OCI-LY3 (cell line): ENCODE data around the gene MYO9A.

Source experiments
- CTCF ChIP-seq: fragments of 200-600, 300-600 bp; sonication (generic); IDR thresholded peaks from 2 replicates; pipeline ENCODE4 v1.5.1; 2014; ENCODE audit warnings: antibody characterized with exemption, low read length, low read depth
- EZH2phosphoT487 ChIP-seq: fragments of 200-600 bp; shearing (Covaris generic); IDR thresholded peaks from 2 replicates; pipeline ENCODE4 v1.6.1; 2018; ENCODE audit warnings: antibody characterized with exemption, mixed run types, low read depth

- TF ChIP-seq EZH2phosphoT487, result no peak
- no peak for TF ChIP-seq CTCF
These were observed 144.6 kb downstream of the MYO9A start for GRCh38 chr15:71973366-71973765.
